HG03280 (cell line): ENCODE data around the gene SLC2A2.
"Not testable (repeated sequence)": the region's sequence is repeated elsewhere in the genome, so short reads cannot be mapped to it uniquely, and the experiment has no call there.

Source experiments
- ATAC-seq: cut with Tn5 transposase; IDR thresholded peaks from one replicate; pipeline ENCODE4 v1.9.1; 2021; ENCODE audit warnings: mild to moderate bottlenecking, moderate library complexity; ENCODE audit not compliant: unreplicated experiment

The SLC2A2 gene

GRCh38 chr3:170989100-170989648, 37.3 kb downstream of the SLC2A2 start:
- no peak for ATAC-seq

GRCh38 chr3:170988378-170988777, 38.1 kb downstream of the SLC2A2 start:
- no peak for ATAC-seq

GRCh38 chr3:170985304-170985703, 41.2 kb downstream of the SLC2A2 start:
- ATAC-seq: no peak

- ATAC-seq: peak; percentile 92
These were observed 43.8 kb downstream of the SLC2A2 start for GRCh38 chr3:170982733-170983132.

GRCh38 chr3:170980399-170980798, 46.1 kb downstream of the SLC2A2 start:
- no peak for ATAC-seq

- ATAC-seq: no peak
These were observed 48.4 kb downstream of the SLC2A2 start for GRCh38 chr3:170977949-170978745.

GRCh38 chr3:170976190-170976519, 50.4 kb downstream of the SLC2A2 start:
- ATAC-seq: no peak

GRCh38 chr3:170975283-170976189, 51.0 kb downstream of the SLC2A2 start:
- no peak for ATAC-seq

GRCh38 chr3:170974872-170975271, 51.6 kb downstream of the SLC2A2 start:
- ATAC-seq: no peak

- ATAC-seq: not testable (repeated sequence)
These were observed 53.6 kb downstream of the SLC2A2 start for GRCh38 chr3:170972917-170973316.

GRCh38 chr3:170967126-170967525, 59.4 kb downstream of the SLC2A2 start:
- ATAC-seq: no peak

GRCh38 chr3:170966495-170966894, 60.0 kb downstream of the SLC2A2 start:
- ATAC-seq: no peak

GRCh38 chr3:170962411-170962810, 64.1 kb downstream of the SLC2A2 start:
- ATAC-seq: no peak

GRCh38 chr3:170961616-170962400, 64.7 kb downstream of the SLC2A2 start:
- no peak for ATAC-seq

GRCh38 chr3:170959457-170959856, 67.1 kb downstream of the SLC2A2 start:
- ATAC-seq: no peak

GRCh38 chr3:170956647-170957046, 69.9 kb downstream of the SLC2A2 start:
- ATAC-seq: no peak

GRCh38 chr3:170953736-170954135, 72.8 kb downstream of the SLC2A2 start:
- ATAC-seq: no peak

- no peak for ATAC-seq
These were observed 73.3 kb downstream of the SLC2A2 start for GRCh38 chr3:170953229-170953628.

GRCh38 chr3:170949211-170949610, 77.3 kb downstream of the SLC2A2 start:
- no peak for ATAC-seq

GRCh38 chr3:170947018-170947769, 79.3 kb downstream of the SLC2A2 start:
- ATAC-seq: no peak
